Right renal cortex interstitium (tissue), 3 donors: Measurements from ENCODE around the gene YBX1. TPM values are rescaled to one million over a fixed set of nuclear protein-coding genes. Genes with fewer than 3 reads are reported as not detected.
"Not testable (repeated sequence)": the region's sequence is repeated elsewhere in the genome, so short reads cannot be mapped to it uniquely, and the experiment has no call there.

Experiments
- DNase-seq, 3 donors: peaks; one replicate each; pipeline ENCODE4 v3.0.0-alpha.2; 2013; ENCODE audit warnings: low read depth in 3 of 3, low spot score in 2 of 3
- polyA plus RNA-seq, 3 donors: library from polyadenylated mRNA; unstranded; fragments of 120-200 nt; gene quantifications; one replicate each; pipeline ENCODE4 v1.2.1, GENCODE V29; 2013; ENCODE audit not compliant: insufficient read length in 3 of 3

Gene YBX1
- 100 to 1,000 TPM; 611 to 684 (median 661) TPM for polyA plus RNA-seq

GRCh38 chr1:42681741-42682483 is at the start of gene YBX1:
TSS of gene YBX1 (plus strand) at chr1:42682418. CDS start at chr1:42682566, 148 bp downstream.
- DNase-seq, result peak; percentile 97 to 98 (median 98)

- no peak for DNase-seq
Measured at GRCh38 chr1:42639116-42639515, 43.1 kb upstream of the YBX1 start.

DNA sequence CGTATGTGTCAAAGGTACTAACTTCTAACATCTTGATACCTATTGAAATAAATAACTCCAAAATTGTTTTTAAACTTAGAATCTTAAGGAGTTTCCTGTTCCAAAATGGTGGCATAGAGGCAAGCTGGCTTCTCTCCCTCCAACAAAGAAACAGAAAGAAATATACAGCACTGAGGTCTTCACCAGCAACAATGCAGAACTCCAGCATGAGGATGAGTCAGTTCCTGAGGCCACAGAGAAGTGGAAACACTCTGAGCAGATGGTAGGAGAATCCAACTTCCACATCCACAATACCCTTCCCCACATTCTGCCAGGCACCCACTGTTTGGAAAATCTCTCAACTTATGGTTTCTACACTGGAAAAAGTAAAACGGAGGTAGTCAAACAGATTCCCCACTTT is 36.2 kb upstream of the YBX1 start:
- DNase-seq, result no peak

DNA sequence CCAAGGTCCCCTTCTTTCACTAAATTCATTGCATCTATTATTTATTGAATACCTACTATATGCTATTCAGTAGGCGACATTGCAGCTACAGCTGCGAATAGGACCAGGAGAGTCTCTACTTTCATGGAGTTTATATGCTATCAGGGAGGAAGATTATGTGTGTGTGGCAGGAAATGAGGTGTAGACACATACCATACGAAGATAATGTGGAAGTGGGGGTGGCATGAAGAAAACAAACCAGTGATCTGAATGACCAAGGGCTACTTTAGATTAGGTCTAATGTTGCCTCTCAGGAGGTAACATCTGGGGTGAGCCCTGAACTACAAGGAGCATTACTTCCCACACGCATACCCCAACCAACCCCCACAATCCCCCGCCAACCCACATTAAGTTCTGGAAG is 25.0 kb upstream of the YBX1 start:
- DNase-seq, result no peak

DNA sequence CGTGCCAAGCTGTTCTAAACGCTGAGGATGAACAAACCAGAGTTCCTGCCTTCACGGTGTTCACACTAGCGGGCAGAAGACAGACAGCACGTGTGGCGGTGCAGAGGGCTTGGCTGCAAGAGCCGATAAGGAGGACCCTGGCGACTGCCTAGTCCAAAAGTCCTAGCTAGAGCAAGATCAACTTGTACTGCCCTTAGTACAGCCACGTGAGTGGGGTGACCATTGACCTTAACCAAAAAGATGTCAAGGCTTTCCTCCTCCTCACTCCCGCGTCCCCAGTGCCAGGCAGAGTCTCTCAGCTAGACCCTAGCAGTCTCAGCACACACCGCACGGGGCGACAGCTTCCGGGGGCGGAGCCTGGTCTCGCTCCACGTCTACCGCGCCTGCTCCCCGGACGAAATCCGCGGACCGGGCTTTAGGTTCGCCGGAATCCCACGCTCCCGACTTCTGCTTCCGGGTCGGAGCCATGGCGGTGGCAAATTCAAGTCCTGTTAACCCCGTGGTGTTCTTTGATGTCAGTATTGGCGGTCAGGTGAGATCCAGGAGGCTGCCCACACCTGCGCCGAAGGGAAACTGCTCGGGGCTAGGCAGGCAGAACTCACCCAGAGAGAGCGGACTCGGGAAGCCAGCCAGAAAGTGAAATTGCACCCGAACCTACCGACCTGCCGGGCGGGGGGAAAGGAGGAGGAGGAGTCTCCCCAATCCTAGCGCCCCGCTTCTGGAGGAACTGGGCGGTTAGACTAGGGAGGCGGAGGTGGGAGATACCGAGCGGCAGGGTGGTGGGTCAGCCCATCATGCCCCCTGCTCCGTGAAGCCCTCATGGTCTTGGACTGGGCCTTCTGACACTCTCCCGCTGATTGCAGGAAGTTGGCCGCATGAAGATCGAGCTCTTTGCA is 24.0 kb upstream of the YBX1 start, which contains the start of gene PPIH:
PPIH (plus strand) TSS at position 443 of the 896 bp plus-strand sequence; CDS start at position 467, 24 bp downstream.
- peak; percentile 81 to 94 (median 84) for DNase-seq

DNA sequence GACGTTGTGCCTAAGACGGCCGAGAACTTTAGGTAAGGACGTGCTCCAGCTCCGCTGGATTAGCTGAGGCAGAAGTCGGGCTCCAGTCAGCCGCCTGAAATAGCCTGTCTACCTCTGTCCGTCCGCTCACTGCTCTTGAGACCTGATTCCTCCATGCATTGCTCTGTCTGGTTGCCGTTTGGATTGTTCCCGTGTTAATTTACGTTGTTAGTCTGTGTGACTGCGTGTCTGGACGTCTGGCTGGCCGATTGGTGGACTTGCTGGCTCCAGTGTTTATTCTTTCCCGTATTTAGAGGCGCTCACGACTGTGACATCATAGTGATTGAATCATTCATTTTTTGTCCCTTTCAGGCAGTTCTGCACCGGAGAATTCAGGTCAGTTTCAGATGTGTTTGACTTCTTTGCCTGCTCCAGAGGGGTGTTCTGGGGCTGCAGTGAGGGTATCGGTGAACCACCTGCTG is 23.3 kb upstream of the YBX1 start:
- no peak for DNase-seq

- no peak for DNase-seq
Measured at GRCh38 chr1:42660907-42661500, 21.2 kb upstream of the YBX1 start.

GRCh38 chr1:42669936-42670335 is 12.3 kb upstream of the YBX1 start:
- DNase-seq, result no peak

DNA sequence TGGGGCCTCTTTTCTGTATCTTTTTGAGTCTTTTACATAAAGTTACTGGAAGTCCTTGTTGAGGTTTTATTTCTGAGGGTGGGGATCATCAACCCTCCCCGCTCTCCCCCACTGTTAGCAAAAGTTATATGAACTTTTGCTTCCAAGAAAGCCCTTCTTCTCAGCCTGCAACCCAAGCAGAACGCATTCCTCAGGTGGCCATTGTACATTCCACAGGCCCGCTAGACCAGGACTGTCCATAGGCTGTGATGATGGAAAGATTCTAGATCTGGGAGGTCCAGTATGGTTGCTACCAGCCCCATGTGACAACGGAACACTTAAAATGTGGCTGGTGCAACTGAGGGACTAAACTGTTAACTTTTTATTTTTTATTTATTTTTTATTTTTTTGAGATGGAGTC is 11.8 kb upstream of the YBX1 start:
- no peak for DNase-seq

DNA sequence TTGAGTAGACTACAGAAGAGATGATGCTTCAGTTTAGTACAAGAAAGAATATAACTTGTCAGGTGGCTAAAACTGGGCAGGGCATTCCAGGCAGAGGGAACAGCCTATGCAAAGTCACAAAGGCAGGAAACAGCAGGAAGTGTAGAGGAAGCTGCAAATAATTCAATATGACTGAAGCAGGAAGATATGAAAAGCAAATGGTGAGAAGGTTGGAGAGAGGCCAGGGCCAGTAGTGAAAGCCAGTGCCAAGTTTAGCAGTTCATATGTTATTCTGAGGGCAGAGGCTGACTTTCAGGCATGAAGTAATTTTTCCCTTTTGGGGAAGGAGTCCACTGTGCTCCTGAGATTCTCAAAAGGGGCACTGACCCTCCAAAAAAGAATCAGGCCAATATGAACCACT is 8.0 kb upstream of the YBX1 start:
- no peak for DNase-seq

DNA sequence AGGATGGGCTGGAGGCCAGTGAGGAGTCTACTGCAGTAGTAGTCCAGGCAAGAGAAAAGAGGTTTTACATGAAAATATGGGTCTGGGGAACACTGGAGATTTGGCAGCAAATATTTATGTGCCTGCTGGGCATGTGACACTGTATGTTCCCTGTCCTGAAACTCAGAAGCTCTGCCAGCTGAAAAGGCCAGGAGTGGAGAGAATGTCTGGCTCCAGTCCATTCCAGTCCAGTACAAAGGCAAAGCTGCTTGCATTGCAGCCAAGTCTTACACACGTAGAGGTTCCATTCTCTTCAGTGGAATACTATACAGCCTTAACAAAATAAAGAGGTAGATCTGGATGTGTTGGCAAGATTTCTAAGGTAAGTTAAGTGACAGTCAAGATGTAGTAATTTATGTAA is 7.5 kb upstream of the YBX1 start:
- DNase-seq, result no peak

- DNase-seq, result no peak
Measured at GRCh38 chr1:42675467-42675866, 6.8 kb upstream of the YBX1 start.

DNA sequence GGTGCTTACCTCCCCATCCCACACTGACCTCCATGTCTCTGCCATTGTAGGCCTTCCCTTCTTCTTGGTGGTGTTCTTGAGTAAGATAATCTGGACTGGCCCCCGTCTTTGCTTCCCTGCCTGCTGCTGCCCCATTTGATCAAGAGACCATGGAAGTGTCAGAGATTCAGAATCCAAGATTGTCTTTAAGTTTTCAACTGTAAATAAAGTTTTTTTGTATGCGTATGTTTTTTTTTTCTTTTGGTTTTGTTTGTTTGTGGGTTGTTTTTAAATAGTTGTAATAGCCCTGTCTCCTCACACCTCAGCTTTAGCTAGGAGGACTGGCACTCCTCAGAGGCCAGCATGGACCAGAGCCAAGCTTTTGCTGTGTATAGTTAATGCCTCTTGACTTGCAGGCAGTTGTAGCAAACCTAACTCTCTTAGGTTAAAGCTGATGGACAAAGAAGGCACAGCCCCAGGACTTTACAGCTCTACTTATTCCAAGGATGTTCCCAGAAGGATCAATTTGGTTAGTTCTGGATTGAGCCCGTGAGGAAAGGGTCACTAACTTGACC is 5.6 kb upstream of the YBX1 start:
- no peak for DNase-seq

DNA sequence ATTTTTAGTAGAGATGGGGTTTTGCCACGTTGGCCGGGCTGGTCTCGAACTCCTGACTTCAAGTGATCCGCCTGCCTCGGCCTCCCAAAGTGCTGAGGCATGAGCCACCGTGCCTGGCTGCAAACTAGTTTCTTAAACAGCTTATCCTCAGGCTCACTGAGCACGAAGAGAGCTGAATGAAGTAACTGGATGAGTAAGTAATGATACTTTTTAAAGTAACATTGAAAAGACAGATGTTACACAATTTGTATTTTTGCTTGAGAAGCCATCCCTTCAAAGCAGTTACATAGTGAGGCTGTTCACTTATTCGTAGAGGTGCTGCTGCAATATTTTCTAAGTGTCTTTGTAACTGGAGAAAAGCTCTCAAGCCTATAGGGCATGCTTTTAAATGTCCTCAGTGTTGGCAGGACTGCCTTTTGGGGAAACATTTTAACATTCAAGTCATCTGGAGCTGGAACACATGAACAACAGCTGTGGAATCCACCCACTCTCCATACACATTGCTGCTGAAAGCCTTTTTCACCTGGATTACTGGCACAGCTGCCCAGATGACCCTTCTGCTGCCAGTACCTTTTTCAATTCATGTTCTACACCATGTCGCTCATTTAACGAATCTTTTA is 2.7 kb upstream of the YBX1 start:
- no peak for DNase-seq

- DNase-seq, result no peak
Measured at GRCh38 chr1:42680055-42680454, 2.2 kb upstream of the YBX1 start.

DNA sequence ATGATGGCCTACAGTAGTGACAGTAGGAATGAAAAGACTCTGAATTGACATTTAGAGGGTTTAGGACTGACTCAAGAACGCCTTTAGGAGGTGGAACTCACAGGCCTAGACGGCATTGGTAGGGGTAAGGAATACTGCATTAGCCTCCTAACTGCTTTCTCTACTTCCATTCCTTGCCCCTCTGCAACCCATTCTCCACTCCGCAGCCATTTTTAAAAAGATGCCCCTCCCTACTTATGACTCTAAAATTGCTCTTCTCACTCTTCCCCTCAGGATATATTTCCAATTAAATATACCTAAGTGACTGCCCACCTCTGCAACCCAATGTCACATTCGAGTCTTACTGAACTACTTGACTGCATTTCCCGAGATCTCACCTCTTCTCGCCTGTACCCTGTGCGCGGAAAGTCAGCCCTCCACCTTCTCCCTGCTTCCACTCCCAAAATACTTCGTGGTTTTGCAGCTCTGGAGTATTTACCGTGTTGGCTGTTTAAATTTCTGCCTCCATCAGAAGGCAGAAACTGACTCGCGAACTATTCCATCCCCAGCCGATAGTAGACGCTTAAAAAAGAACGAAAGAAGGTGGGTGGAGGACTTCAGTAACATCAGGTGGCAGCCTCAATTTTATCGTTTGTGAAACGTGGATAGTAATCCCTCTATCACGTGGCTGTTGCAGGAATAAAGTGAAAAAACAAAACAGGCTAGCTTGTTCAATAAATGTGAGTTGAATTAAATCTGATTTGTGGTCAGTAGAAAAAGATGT is 1.1 kb upstream of the YBX1 start:
- no peak for DNase-seq

GRCh38 chr1:42682484-42682738 is 193 bp downstream of the YBX1 start:
- not testable (repeated sequence) for DNase-seq

- no peak for DNase-seq
Measured at GRCh38 chr1:42682739-42683531, 717 bp downstream of the YBX1 start.

- no peak for DNase-seq
Measured at GRCh38 chr1:42684139-42684538, 1.9 kb downstream of the YBX1 start.
